GM21737 (cell line): ENCODE data around the gene NFASC.

Experiments
- ATAC-seq: cut with Tn5 transposase; IDR thresholded peaks from one replicate; pipeline ENCODE4 v1.9.1; 2021; ENCODE audit warnings: mild to moderate bottlenecking, moderate library complexity; ENCODE audit not compliant: unreplicated experiment

The NFASC gene

DNA sequence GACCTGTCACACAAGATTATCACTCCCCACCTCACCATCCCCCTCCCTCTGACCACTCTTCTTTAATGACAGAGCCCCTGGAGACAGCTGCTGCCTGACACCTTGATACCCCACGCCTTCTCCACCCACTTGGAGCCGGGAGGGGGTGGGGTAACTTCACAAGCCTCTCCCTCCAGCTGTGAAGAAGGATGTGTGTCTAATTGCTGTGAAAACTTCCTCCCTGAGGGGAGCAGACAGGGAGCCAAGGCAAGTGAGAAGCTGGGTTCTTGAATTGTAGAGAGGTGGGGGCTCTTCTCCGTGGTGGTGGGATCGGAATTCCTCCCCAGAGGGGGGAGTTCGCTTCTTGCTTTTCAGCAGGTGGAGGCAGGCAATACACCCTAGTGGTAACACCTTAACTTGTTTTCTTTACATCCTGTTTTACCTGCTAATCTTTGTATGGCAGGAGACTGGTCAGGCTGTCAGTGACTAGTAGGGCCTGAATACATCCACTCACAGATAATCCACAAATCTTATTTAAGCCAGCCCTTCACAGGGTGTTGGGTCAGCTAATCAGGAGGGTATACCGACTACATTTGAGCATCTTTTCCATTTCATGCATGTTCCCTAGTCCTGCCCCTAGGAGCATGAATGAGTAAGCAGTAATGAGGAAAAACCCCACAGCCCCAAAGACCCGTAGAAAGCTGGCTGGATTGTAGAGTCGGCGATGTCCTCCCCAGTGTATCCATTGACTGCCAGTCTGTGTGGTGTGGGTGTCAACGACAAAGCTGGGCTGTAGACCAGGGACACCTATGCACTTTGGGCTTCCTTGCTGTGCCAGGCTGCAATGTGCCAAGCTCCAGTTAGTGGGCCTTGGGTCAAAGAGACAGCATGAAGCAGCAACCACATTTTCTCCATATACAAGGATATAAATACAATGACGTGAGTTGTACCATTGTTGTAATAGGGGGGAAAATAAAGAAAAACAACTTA lies 57.3 kb downstream of the NFASC start:
- no peak for ATAC-seq

DNA sequence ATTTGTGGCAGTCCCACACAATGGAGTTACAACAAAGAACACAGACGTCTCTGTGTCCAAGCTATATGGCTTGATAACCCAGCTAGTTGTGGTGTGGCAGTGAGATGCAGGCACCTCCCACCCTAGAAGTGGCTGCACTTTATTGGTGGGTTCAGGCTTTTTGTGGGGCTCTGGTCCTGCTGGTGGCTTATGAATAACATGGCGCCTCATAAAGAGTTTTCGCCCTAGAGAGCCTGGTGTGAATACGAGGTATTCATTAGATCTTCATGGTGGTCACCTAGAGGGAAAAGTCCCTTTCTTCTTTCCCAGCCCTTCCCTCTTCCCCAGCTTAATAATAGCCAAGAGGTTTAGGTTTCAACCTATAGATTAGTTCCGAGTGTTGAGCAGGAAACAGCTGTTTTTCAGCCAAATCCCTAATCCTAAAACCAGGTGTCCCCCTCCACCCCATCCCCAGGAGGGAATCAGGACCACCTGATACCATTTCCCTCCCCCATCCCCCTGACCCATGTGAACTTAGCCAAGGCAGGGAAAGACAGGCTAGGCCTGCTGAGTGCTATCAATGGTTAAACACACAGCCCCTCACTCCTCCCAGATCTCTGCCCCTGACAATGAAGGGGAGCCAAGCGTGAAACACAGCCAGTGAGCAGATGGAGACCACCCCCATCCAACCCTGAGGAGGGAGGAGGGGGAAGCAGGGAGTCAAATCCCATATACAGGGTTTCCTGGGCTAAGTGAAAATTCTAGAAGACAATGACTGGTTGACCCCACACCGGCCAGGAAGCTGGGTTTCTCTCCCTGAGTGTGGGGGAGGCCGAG lies 58.2 kb downstream of the NFASC start:
- ATAC-seq, result no peak

DNA sequence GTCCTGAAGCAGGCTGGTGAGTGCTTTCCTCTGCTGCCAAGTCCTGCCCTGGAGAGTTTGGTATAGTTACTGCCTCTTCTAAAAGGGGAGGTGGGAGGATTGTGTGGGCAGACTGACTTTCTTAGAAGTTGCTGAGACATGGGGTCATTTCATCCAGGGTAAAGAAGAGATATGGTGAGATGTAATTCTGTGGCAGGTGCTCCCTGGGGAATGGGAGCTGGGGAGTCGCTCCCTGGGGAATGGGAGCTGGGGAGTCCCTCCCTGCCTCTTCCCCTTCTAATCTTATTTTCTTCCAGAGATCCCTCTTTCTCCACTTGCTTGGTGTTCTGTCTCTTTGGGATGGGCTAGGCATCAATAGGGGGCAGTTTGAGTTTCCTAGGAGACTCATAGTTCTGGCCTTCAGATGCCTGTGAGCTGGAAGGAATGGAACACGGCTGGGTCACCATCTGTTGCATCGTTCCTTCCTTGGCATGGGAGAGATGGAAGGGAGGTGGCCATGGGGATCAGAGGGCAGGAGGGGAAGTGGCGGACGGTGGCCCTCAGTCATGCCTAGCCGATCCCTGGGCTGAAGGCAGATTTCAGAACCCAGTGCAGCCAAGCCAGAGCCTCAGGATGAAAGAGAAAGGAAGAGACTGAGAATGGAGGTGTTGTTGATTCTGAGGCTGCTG lies 59.0 kb downstream of the NFASC start:
- no peak for ATAC-seq

DNA sequence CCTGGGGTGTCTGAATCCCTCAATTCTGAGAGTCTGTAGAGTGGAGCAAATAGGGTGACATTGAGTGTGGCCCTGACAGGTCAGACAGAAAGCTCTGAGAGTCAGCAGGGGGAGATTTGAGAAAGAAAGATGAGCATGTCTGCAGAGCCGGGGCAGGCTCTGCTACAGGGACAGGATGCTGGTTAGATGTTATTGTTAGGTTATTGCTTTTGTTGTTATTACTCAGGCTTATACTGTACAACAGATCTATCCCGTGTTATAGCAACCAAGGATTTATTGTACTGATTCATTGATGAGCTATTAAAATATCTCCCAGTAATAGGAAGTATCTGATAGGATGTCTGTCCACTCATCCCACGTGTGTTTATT lies 59.5 kb downstream of the NFASC start:
- ATAC-seq, result no peak

DNA sequence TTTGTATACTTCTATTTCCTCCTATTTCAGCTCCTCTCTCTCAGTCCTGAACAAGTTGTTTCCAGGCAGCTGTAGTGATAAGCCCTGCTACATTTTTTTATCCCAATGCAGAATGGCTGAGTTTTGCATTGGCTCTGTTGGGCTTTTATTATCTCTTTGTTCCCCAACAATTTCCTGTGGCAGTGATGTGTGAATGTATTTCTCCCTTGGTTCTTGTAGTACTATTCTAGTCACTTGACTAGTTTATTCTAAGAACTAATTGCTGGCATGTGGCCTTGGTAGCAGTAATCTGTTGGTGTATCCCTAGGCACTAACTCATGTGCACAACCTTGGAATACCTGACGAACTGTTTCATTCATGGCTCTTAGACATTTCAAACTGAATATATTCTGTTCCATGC lies 60.7 kb downstream of the NFASC start:
- ATAC-seq, result no peak

DNA sequence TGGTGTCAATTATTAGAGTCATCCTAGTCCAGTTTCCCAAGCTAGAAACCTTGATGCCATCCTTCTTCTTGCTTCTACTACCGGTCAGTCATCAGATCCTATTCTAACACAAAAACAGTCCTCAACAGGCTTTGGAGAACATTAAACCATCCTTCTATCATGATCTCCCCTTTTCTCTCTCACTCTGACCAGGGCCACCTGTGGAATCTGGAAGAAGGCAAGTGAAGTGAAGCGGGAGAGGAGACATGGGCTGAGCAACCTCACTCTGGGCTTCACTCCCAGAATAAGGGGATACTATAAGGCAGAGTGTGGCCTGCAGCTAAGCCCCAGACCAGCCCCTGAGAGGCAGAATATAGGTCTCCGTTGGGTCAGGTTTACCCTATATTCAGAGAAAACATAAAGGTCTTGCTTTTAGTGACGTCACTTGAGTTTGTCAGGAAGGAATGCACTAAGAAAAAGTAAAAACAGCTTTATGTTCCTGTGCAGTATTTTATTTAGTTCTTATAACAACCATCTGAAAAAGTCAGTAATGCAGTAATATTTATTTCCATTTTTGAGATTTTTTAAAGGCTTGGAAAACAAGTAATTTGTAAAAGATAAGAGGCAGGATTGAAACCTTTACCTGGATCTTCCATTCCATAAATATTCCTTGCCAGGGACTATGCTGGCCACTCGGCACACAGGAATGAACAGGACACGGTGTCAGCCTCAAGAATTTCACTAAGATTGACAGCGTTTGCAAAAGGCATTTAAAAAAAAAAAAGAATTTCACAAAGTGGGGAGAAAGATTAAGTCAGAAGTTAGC lies 61.3 kb downstream of the NFASC start:
- ATAC-seq, result no peak

DNA sequence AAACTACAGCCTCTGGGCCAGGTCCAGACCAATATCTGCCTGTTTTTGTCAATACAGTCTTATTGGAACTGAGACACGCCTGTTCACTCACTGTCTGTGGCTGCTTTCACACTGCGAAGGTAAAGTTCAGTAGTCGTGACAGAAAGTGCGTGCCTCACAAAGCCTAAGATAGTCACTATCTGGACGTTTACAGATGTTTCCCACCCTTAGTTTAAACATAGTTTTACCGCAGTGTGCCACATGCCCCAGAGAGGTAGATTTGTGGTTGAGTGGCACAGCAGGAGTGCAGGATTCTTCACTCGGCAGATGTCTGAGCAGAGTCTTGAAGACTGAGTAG lies 61.9 kb downstream of the NFASC start:
- no peak for ATAC-seq

DNA sequence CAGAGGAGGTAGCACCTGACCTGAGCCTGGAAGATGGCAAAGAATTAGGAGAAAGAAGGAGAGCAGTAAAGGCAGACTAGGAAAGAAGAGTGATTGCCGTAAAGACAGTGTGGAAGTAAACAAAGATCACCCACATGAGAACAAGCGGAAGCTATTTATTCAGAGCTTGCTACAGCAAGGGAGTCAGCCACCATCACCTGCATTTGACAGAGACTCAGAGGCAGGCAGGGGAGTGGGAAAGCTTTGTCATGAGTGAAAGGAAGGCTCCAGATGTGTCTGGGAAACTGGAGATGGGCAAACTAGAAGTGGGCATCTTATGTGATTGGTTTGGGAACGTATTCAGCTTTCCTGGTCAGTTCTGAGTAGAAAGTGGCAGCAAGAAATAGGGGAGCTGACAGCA lies 64.5 kb downstream of the NFASC start:
- no peak for ATAC-seq

DNA sequence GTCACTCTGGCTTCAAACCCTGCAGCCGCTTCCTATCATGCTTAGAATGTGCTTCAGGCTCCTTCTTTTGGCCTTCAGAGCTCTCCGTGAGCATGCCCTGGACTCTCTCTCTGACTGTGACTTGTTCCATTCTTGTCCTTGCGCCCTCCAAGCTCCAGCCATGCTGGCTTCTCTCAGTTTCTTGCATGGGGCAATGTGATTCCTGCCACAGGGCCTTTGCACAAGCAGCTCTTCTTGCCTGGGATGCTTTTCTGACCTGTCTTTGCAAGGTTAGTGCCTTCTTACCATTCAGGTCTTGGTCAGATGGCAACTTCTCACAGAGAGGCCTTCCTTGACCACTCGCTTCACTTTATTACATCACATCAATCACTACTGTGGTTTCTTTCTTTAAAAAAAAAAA lies 66.1 kb downstream of the NFASC start:
- no peak for ATAC-seq

DNA sequence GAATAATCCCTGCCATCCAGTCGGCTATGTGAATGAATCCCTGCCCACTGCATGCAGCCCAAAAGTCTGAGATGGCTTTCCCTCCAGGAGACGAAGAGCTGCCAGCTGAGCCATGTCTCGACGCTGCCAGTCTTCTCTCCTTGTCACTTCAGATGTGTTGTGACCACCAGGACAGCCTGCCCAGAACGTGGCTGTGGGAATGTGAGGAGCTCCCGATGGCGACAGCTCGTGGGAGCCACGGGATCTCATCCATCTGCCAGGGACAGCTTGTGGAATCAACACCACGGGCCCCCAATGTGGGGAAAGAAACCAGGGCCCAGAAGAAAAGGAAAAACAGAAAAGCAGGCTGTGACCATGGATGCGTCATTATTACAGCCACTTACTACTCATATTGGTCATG lies 67.2 kb downstream of the NFASC start:
- no peak for ATAC-seq

DNA sequence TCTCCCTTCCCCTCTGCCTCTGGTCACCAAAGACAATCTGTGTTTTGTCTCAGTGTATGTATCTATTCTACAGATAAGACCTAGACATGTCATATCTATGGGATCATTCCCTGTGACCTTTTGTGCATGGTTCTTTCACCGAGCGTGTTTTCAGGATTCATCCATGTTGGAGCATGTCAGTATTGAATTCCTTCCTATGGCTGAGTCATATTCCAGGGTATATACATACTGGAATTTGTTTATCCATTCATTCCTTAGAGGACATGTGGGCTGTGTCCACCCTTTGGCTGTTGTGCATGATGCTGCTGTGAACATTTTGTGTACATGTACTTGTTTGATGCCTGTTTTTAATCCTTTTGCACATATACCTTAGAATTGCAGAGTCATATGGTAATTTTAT lies 69.9 kb downstream of the NFASC start:
- no peak for ATAC-seq

DNA sequence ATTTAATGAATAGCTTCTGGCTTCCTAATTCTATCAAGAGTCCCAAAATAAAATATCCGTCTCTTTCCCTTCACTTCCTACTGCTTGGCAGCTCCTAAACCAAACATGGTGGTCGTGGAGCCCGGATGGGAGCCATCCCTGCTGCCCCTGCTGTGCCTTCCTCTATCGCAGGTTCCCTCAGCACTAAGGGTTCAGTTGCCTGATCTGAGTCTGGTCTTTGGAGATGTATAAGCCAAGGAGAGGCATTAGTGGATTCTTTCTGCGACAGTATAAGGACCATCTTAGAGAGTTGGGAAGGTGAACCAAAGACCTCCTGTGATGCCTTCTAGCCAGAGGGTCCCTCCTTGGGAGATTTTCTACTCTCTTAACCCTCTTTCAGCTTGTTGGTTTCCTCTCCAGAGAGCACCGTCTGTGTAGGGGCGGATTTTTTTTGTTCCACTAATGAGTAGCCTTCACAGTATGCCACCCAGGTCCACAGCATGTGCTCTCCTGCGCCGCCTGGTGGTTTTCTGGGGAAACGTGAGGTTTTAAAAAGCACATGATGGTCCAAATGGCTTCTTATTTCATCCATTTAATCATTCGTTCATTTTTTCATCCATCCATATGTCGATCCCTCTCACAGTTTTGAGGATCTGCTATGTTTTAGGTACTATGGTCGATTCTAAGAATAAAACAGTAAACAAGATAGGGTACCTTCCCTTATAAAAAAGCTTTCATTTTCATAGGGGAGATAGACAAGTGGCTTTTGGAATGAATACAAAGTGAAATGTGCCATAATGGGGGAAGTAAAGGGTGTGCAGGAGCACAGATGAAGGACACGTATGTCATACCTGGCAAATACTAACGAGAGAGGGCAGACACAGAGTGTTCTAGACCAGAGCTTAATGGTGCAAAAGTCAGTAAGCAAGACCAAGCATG lies 71.0 kb downstream of the NFASC start:
- ATAC-seq, result no peak

DNA sequence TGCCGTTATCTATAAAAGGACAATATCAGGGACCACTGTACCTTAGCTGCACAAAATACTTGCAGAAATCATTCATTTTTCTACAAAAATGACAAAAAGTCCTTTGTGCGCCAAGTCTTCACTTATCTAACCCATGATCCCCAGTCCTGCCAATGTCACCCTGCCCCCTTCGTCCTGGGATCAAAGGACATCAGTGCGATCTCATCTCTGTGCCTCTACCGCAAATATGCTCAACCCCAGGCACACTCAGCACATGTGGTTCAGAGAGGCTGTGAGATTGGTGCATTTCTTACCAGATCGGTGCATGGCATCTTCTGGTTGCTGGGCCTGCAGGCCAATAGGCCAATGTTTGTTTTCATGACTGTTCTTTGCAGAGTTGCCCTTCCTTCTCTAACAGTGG lies 72.8 kb downstream of the NFASC start:
- no peak for ATAC-seq

DNA sequence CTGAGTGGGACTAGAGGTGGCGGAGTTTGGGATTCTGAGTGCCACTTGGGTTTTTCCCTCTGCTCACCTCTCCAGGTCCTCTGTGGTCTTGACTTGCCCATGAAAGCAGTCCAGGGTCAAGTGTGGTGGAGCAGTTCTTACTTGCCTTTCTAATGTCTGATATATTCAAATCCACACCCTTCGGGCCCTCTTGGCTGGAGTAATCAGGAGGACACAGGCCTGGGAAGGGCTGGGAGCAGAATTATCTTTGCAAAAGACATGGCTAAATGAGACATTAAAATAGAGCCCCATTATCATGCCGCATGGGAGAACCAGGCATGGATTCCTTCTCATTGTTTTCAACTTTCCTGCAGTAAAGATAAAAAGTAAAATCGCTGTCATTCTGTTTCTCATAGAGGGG lies 74.0 kb downstream of the NFASC start:
- no peak for ATAC-seq

DNA sequence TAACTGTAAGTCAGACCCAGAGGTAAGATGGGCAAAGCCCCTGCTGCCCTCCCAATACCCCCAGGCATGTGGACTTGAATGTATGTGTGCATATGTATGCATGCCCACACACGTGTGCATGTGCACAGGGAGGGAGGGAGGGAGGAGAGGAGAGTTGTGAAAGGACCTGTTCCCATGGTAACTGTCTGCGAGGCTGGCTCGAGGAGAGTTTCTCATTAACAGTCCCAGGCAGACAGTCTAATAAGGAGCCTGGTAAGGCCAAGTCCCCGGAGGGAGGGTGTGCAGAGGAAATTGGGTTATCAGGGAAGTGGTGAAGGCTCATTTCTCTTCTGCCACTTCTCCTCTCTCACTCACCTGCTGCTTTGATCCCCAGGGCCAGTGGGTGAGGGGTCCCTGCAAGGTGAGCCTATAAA lies 74.9 kb downstream of the NFASC start:
- ATAC-seq, result no peak

DNA sequence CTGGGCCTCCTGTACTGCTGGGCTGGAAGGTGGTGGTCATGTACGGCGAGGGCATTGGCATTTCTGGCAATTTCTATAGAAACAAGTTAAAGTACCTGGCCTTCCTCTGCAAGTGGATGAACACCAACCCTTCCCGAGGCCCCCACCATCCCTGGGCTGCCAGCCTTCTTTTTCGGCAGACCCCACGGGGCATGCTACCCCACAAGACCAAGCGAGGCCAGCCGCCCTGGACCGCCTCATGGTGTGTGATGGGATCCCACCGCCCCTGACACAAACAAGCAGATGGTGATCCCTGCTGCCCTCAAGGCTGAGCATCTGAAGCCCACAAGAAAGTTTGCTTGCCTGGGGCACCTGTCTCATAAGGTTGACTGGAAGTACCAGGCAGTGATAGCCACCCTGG lies 76.0 kb downstream of the NFASC start:
- no peak for ATAC-seq

DNA sequence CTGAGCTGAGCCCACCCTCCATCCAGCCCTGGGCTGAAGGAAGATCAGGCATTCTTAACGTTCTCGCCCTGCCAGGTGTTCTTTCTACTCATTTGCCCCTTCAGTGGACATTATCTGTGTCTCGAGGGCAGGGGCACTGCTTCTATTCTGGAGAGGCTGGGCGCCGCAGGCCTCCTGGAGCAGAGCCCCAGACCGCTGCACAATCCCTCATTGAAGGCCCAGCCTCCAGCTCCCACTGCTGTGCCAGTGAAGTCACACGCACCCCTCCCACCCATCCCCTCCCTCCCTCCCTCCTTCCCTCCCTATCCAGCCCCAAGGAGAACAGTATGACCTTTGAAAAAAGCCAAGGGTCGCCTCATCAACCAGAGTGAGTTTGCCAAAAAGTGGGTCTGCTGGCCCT lies 76.7 kb downstream of the NFASC start:
- no peak for ATAC-seq

DNA sequence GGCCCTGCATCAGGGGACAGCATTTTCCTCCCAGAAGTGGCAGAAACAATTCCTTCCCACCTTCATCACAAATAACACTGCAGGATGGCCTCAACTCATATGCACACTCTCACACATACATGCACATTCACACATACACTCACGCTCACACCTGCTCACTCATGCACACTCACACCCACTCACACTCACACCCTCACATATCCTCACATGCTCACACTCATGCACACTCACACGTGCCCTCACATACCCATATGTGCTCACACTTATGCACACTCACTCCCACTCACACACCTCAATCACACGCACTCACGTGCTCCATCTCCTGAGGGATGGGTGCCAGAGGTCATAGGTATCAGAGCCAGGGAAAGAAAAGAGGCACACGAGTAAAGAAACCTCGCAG lies 77.1 kb downstream of the NFASC start:
- no peak for ATAC-seq

DNA sequence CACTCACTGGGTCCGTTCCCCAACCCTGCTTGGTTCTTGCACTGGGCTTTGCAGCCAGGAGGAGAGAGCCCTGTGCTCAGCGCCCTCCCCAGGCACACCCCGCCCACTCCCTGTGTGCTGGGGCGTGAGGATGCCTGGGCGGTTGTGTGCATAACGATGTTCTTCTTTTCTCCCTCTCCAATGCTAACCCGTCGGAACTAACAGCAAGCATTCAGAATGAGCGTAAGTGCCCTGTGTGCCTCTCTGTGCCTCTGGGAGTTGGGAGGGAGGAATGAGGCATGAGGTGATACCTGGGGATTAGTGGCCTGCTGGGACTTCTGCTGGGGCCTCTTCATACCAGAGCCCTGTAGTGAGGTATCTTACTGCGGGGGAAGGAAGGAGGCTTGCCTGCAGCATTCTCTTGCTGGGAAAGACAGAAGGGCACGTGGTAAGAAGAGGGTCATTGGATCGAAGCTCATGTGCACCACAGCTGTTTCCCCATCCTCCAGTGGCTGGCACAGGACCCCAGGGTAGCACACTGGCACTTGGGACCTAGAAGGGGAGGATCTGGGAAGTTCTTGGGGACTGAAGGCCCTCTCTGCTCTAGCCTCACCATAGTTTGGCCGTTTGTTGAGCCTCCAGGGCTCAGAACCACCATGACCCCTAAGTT lies 79.8 kb downstream of the NFASC start:
- no peak for ATAC-seq
